ENCODE measurements around the gene FEV.

GRCh38 chr2:218963601-218964000 is 21.4 kb downstream of the FEV start:
- no peak for TF ChIP-seq CTCF (IDR thresholded peaks at IDR 0.05; ENCODE audit: poor library complexity, severe bottlenecking)
- TF ChIP-seq MXI1 (conservative IDR thresholded peaks at IDR 0.05; ENCODE audit: poor library complexity, severe bottlenecking) = no peak
- TF ChIP-seq SMC3 (conservative IDR thresholded peaks at IDR 0.05; ENCODE audit: poor library complexity) = no peak
- no peak for TF ChIP-seq EZH2 (IDR thresholded peaks at IDR 0.05; ENCODE audit: borderline replicate concordance, insufficient read depth, low read length, poor library complexity, severe bottlenecking)
- TF ChIP-seq EP300 (conservative IDR thresholded peaks at IDR 0.05; ENCODE audit: poor library complexity, severe bottlenecking) = no peak
- no peak for TF ChIP-seq TAF1 (IDR thresholded peaks at IDR 0.05; ENCODE audit: low read depth)
- TF ChIP-seq POLR2AphosphoS5 (IDR thresholded peaks at IDR 0.05) = no peak
